AG20443 (cell line): Measurements from ENCODE around the gene APOO.
A peak's percentile ranks its signal among the peaks of the same experiment; 100 is the strongest.
"Not testable (repeated sequence)": the region's sequence is repeated elsewhere in the genome, so short reads cannot be mapped to it uniquely, and the experiment has no call there.

Experiments
- DNase-seq: peaks from one replicate; pipeline ENCODE4 v3.0.0; 2012; ENCODE audit warnings: low spot score, mixed read lengths

Gene APOO

GRCh38 chrX:23859238-23859637 is 48.5 kb downstream of the APOO start:
- not testable (repeated sequence) for DNase-seq

- no peak for DNase-seq
Observed at GRCh38 chrX:23857935-23858334, 49.8 kb downstream of the APOO start.

GRCh38 chrX:23857363-23857762 is 50.4 kb downstream of the APOO start:
- DNase-seq, result no peak

- no peak for DNase-seq
Observed at GRCh38 chrX:23855569-23855968, 52.2 kb downstream of the APOO start.

- no peak for DNase-seq
Observed at GRCh38 chrX:23854945-23855344, 52.8 kb downstream of the APOO start.

- DNase-seq, result no peak
Observed at GRCh38 chrX:23854122-23854521, 53.6 kb downstream of the APOO start.

GRCh38 chrX:23851544-23851943 is 56.2 kb downstream of the APOO start:
- DNase-seq, result no peak

- DNase-seq, result no peak
Observed at GRCh38 chrX:23849241-23849640, 58.5 kb downstream of the APOO start.

- no peak for DNase-seq
Observed at GRCh38 chrX:23845351-23845817, 62.4 kb downstream of the APOO start.

- no peak for DNase-seq
Observed at GRCh38 chrX:23844502-23845138, 63.1 kb downstream of the APOO start.

- no peak for DNase-seq
Observed at GRCh38 chrX:23841847-23842522, 65.8 kb downstream of the APOO start.

GRCh38 chrX:23840674-23841073 is 67.1 kb downstream of the APOO start:
- DNase-seq, result no peak

- no peak for DNase-seq
Observed at GRCh38 chrX:23838953-23839352, 68.8 kb downstream of the APOO start.

GRCh38 chrX:23832721-23833120 is 75.0 kb downstream of the APOO start:
- no peak for DNase-seq

GRCh38 chrX:23828881-23829280 is 78.9 kb downstream of the APOO start:
- no peak for DNase-seq

GRCh38 chrX:23826653-23827052 is 81.1 kb downstream of the APOO start:
- DNase-seq, result no peak

- no peak for DNase-seq
Observed at GRCh38 chrX:23826216-23826615, 81.5 kb downstream of the APOO start.

GRCh38 chrX:23825675-23826074 is 82.1 kb downstream of the APOO start:
- DNase-seq, result no peak

- DNase-seq, result no peak
Observed at GRCh38 chrX:23822841-23823240, 84.9 kb downstream of the APOO start.

GRCh38 chrX:23822397-23822796 is 85.3 kb downstream of the APOO start:
- peak; percentile 12 for DNase-seq

- no peak for DNase-seq
Observed at GRCh38 chrX:23821847-23822246, 85.9 kb downstream of the APOO start.

GRCh38 chrX:23820235-23820782 is 87.4 kb downstream of the APOO start:
- DNase-seq, result no peak

- no peak for DNase-seq
Observed at GRCh38 chrX:23819385-23820234, 88.1 kb downstream of the APOO start.
